Spleen (tissue), 11 donors: ENCODE measurements around the gene LSM8. TPM values are rescaled to one million over a fixed set of nuclear protein-coding genes. Genes with fewer than 3 reads are reported as not detected.

Source experiments
- DNase-seq: peaks from one replicate; pipeline ENCODE4 v3.0.0-alpha.2; 2020
- H3K27ac ChIP-seq, 8 donors: fragments of 200-600 bp; sonication (generic) in 7 of 8; 1 replicate in 4 of 8; 2 replicates in 4 of 8; pipeline versions ENCODE4 v1.5.0 to v1.8.0; 2016 to 2021; ENCODE audit warnings: inconsistent platforms in 4 of 8, mild to moderate bottlenecking in 4 of 8, moderate library complexity in 1 of 8
- H3K27me3 ChIP-seq, 7 donors: fragments of 200-600 bp; sonication (generic) in 6 of 7; replicated peaks in 1 of 7; 1 replicate in 4 of 7; 2 replicates in 3 of 7; pipeline versions ENCODE4 v1.5.0 to v1.8.0; 2016 to 2021; ENCODE audit warnings: inconsistent platforms in 3 of 7, mild to moderate bottlenecking in 1 of 7
- H3K36me3 ChIP-seq, 6 donors: fragments of 200-600 bp; sonication (generic) in 5 of 6; 1 replicate in 4 of 6; 2 replicates in 2 of 6; pipeline versions ENCODE4 v1.5.0 to v1.8.0; 2016 to 2021; ENCODE audit warnings: inconsistent platforms in 2 of 6
- H3K4me1 ChIP-seq, 6 donors: fragments of 200-600 bp; sonication (generic) in 5 of 6; 1 replicate in 3 of 6; 2 replicates in 3 of 6; pipeline versions ENCODE4 v1.5.0 to v1.8.0; 2016 to 2021; ENCODE audit warnings: inconsistent platforms in 3 of 6
- H3K4me3 ChIP-seq, 8 donors: fragments of 200-600 bp; sonication (generic) in 7 of 8; 1 replicate in 4 of 8; 2 replicates in 4 of 8; pipeline versions ENCODE4 v1.5.0 to v1.8.0; 2016 to 2021; ENCODE audit warnings: inconsistent platforms in 4 of 8, mild to moderate bottlenecking in 4 of 8, moderate library complexity in 2 of 8
- H3K9me3 ChIP-seq, 8 donors: fragments of 200-600 bp; sonication (generic) in 7 of 8; 1 replicate in 4 of 8; 2 replicates in 4 of 8; pipeline versions ENCODE4 v1.5.0 to v1.8.0; 2016 to 2021; ENCODE audit warnings: inconsistent platforms in 4 of 8
- POLR2A ChIP-seq, 3 donors: fragments of 450-650 bp; IDR thresholded peaks; one replicate each; pipeline ENCODE4 v1.5.1; 2017; ENCODE audit warnings: antibody characterized with exemption in 3 of 3, mild to moderate bottlenecking in 1 of 3
- POLR2AphosphoS5 ChIP-seq, 3 donors: sonication (generic); formaldehyde crosslinking; IDR thresholded peaks; one replicate each; pipeline ENCODE4 v1.5.1; 2017; ENCODE audit warnings: antibody characterized with exemption in 3 of 3
- WGBS, 5 donors: extraction: QIAGEN DNeasy Blood & Tissue Kit in 3 of 5; methylation state at CpG; one replicate each; pipeline versions ENCODE4 v1.1.5 to v1.1.7; 2013 to 2018; 5-methylcytosine and 5-hydroxymethylcytosine counted together
- intact Hi-C: fragments of 100-400 bp; cut with DNase I; formaldehyde crosslinking; loops from one replicate; pipeline ENCODE4 v1.15.0; 2023; ENCODE audit warnings: low total_unique reads
- polyA plus RNA-seq, 3 donors: library from polyadenylated mRNA; stranded (reverse); fragments of 200-250 nt; gene quantifications; one replicate each; pipeline ENCODE4 v1.2.1, GENCODE V29; 2013
- total RNA-seq, 7 donors: library from RNA; depleted of rRNA in 3 of 7; stranded (reverse); fragments of >200 nt in 3 of 7; fragmentation: NEBNext Ultra II Directional in 4 of 7; extraction: Animal tissue kit (Norgen Biotek cat#: 25700) in 4 of 7; gene quantifications; one replicate each; pipeline versions ENCODE4 v1.1.0 to v1.2.1, GENCODE V29; 2016 to 2021
- TF ChIP-seq, protein P1 (sequence below), 11 experiments: fragments of 200-600 bp in 7 of 11; fragments of 450-650 bp in 4 of 11; sonication (generic) in 4 of 11; IDR thresholded peaks in 8 of 11; conservative IDR thresholded peaks in 3 of 11; 1 replicate in 7 of 11; 2 replicates in 4 of 11; pipeline versions ENCODE4 v1.4.0 to v1.8.0; 2016 to 2021; ENCODE audit warnings: antibody characterized with exemption in 11 of 11, inconsistent platforms in 4 of 11, mild to moderate bottlenecking in 1 of 11
- donor health status: healthy with polysubstance abuse.
- donor health status: DM: no; HTN: no; CAD: no; lungs with moderate emphysema.
- donor health status: DM: no; HTN: no; CAD: no.
- donor health status: Bipolar disorder and iron deficiency.
- donor health status: healthy.
- donor health status: DM: no; HTN: no; CAD: no.
- donor health status: DM: yes; HTN: yes; CAD: no.

The LSM8 gene
- total and polyA plus RNA-seq, 10 donors: 31.2 to 59.6 (median 45.5) TPM

DNA sequence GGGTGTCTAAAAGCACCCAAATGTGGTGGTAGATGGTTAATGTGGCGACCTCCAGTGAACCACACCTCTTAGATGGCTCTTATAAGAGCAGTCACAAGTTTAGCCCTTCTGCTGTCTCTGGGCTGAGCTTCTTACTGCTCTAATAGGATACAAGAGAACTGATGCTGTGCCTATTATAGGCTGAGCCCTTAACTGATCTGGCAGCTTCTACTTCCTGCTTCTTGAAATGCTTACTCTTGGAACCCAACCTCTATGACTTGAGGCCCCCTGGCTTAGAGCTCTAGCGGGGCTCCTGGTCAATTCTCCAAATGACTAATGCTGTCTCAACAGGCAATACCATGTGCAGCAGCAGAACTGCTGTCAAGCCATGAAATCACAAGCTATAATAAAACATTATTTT, 35.0 kb upstream of the LSM8 start:
- WGBS, 5 donors: 63 to 83% (median 72%) methylated on average over 2 of the region's 2 CpGs
- H3K36me3 ChIP-seq: no peaks in the 10 kb centered on the region
- intact Hi-C loops: no loop called here
- no peaks in the 10 kb centered on the region for H3K27me3 ChIP-seq
- no peaks in the 10 kb centered on the region for H3K9me3 ChIP-seq
- DNase-seq: no peak
- H3K4me3 ChIP-seq: no peak overlapping the region
- no peak overlapping the region for H3K27ac ChIP-seq
- H3K4me1 ChIP-seq: no peaks in the 10 kb centered on the region
- TF ChIP-seq POLR2AphosphoS5 (IDR thresholded peaks at IDR 0.05): no peak
- TF ChIP-seq, protein P1, sequence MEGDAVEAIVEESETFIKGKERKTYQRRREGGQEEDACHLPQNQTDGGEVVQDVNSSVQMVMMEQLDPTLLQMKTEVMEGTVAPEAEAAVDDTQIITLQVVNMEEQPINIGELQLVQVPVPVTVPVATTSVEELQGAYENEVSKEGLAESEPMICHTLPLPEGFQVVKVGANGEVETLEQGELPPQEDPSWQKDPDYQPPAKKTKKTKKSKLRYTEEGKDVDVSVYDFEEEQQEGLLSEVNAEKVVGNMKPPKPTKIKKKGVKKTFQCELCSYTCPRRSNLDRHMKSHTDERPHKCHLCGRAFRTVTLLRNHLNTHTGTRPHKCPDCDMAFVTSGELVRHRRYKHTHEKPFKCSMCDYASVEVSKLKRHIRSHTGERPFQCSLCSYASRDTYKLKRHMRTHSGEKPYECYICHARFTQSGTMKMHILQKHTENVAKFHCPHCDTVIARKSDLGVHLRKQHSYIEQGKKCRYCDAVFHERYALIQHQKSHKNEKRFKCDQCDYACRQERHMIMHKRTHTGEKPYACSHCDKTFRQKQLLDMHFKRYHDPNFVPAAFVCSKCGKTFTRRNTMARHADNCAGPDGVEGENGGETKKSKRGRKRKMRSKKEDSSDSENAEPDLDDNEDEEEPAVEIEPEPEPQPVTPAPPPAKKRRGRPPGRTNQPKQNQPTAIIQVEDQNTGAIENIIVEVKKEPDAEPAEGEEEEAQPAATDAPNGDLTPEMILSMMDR (IDR thresholded peaks at IDR 0.05 in 8 of 11, conservative IDR thresholded peaks at IDR 0.05 in 3 of 11): no peak
- no peak for TF ChIP-seq POLR2A (IDR thresholded peaks at IDR 0.05)

DNA sequence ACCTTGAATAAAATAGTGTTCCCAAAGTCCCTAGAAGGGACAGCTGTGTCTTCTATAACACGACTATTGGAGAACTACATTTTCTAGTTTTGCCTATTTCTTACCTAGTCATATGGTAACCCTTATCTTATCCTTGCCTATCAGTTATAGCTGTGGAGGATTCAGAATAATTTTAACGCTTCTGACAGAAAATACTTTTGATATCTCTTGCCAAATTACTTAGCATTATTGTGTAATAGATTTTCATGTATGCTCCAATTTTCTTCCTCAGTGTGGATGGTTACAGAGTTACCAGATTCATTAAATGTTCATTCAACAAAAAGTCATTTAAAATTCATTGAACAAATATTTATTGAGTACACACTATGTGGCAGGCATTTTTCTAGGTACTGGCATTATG, 34.6 kb upstream of the LSM8 start:
- WGBS, 5 donors: 84 to 98% (median 90%) methylated on average over 2 of the region's 2 CpGs
- H3K36me3 ChIP-seq: no peaks in the 10 kb centered on the region
- H3K27me3 ChIP-seq: no peaks in the 10 kb centered on the region
- TF ChIP-seq POLR2AphosphoS5 (IDR thresholded peaks at IDR 0.05) (no peak), POLR2A (IDR thresholded peaks at IDR 0.05) (no peak)
- TF ChIP-seq, protein P1 (IDR thresholded peaks at IDR 0.05 in 8 of 11, conservative IDR thresholded peaks at IDR 0.05 in 3 of 11): no peak
- intact Hi-C loops: no loop called here
- H3K27ac ChIP-seq: no peak overlapping the region
- no peak overlapping the region for H3K4me3 ChIP-seq
- no peaks in the 10 kb centered on the region for H3K9me3 ChIP-seq
- no peak for DNase-seq
- H3K4me1 ChIP-seq: no peaks in the 10 kb centered on the region

GRCh38 chr7:118151671-118152070, 32.3 kb upstream of the LSM8 start:
- Histone ChIP-seq H3K4me1 (no peaks in the 10 kb centered on the region), H3K27ac (no peak overlapping the region), H3K36me3 (no peaks in the 10 kb centered on the region), H3K9me3 (no peaks in the 10 kb centered on the region), H3K4me3 (no peak overlapping the region), H3K27me3 (no peaks in the 10 kb centered on the region)
- 76 to 84% (median 83%) methylated on average over 2 of the region's 2 CpGs for WGBS, 5 donors
- intact Hi-C loops: no loop called here
- DNase-seq: no peak
- TF ChIP-seq POLR2A (IDR thresholded peaks at IDR 0.05): no peak

DNA sequence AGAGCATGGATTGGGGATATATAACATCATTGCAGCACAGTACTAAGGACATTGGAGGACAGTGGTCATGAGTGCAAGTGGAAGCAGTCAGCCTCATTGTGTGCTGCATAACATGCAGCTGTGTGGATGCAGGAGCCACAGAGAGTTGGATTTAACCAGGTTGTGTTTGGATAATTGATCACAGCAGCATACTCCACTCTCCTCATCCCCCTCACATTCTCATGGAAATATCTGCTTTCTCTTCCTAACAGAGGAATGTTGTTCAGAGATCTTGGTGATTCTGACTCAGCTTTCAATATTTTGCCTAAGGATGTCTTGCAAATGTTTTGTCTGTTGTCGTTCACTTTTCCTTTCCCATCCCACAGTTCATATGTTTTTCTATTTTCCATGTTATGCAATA, 31.8 kb upstream of the LSM8 start:
- DNase-seq: no peak
- intact Hi-C loops: no loop called here
- WGBS, 5 donors: 57 to 78% (median 72%) methylated on average over 1 of the region's 1 CpG
- no peaks in the 10 kb centered on the region for H3K27me3 ChIP-seq
- no peaks in the 10 kb centered on the region for H3K4me1 ChIP-seq
- no peaks in the 10 kb centered on the region for H3K36me3 ChIP-seq
- TF ChIP-seq POLR2A (IDR thresholded peaks at IDR 0.05): no peak
- TF ChIP-seq POLR2AphosphoS5 (IDR thresholded peaks at IDR 0.05): no peak
- TF ChIP-seq, protein P1 (IDR thresholded peaks at IDR 0.05 in 8 of 11, conservative IDR thresholded peaks at IDR 0.05 in 3 of 11): no peak
- no peak overlapping the region for H3K4me3 ChIP-seq
- H3K9me3 ChIP-seq: no peaks in the 10 kb centered on the region
- H3K27ac ChIP-seq: no peak overlapping the region

- no peak overlapping the region for H3K4me3 ChIP-seq
- intact Hi-C loops: no loop called here
- H3K4me1 ChIP-seq: no peaks in the 10 kb centered on the region
- no peaks in the 10 kb centered on the region for H3K27me3 ChIP-seq
- no peak overlapping the region for H3K27ac ChIP-seq
- DNase-seq: no peak
- peaks cover 0 to under 1% (median 0%) of the 10 kb centered on the region in 8 donors for H3K9me3 ChIP-seq
- no peaks in the 10 kb centered on the region for H3K36me3 ChIP-seq
- TF ChIP-seq POLR2AphosphoS5 (IDR thresholded peaks at IDR 0.05) (no peak), POLR2A (IDR thresholded peaks at IDR 0.05) (no peak)
- TF ChIP-seq, protein P1 (IDR thresholded peaks at IDR 0.05 in 8 of 11, conservative IDR thresholded peaks at IDR 0.05 in 3 of 11): no peak
These were observed 31.3 kb upstream of the LSM8 start for GRCh38 chr7:118152654-118153053.
